MCF 10A (cell line): ENCODE results near the gene KLK6. TPM values are rescaled to one million over a fixed set of nuclear protein-coding genes. Genes with fewer than 3 reads are reported as not detected.

Experiments used
- BruUV-seq: library from RNA; stranded (reverse); fragments of 400-500 nt; replicated peaks from 2 replicates; lab custom pipeline; 2021; lab: Mats Ljungman, UMichigan
- CTCF ChIA-PET: fragments of 300-600 bp; sonication (Branson Sonifier 250); formaldehyde crosslinking; extraction: SDS; loops from one replicate; lab custom pipeline; 2021; ENCODE audit warnings: antibody characterized with exemption, inconsistent platforms; lab: Yijun Ruan, JAX
- POLR2A ChIA-PET: fragments of 300-600, 350-650 bp; sonication (Branson Sonifier 250); formaldehyde crosslinking; extraction: SDS; loops from one replicate; lab custom pipeline; 2020; ENCODE audit warnings: antibody characterized with exemption, inconsistent platforms; lab: Yijun Ruan, JAX
- DNase-seq: peaks from one replicate; pipeline ENCODE4 v3.0.0-alpha.2; 2018; ENCODE audit not compliant: unreplicated experiment
- H3K27ac Mint-ChIP-seq: one replicate; pipeline ENCODE4 v1.8.0; 2022; ENCODE audit warnings: mild to moderate bottlenecking, low read depth, mixed read lengths; ENCODE audit not compliant: unreplicated experiment
- H3K27me3 Mint-ChIP-seq: one replicate; pipeline ENCODE4 v1.8.0; 2022; ENCODE audit warnings: mixed read lengths; ENCODE audit not compliant: insufficient read depth, unreplicated experiment
- H3K36me3 Mint-ChIP-seq: one replicate; pipeline ENCODE4 v1.8.0; 2022; ENCODE audit warnings: mild to moderate bottlenecking, moderate library complexity, mixed read lengths; ENCODE audit not compliant: insufficient read depth, unreplicated experiment
- H3K4me1 Mint-ChIP-seq: one replicate; pipeline ENCODE4 v1.8.0; 2022; ENCODE audit warnings: mixed read lengths; ENCODE audit not compliant: insufficient read depth, unreplicated experiment
- H3K4me3 Mint-ChIP-seq: one replicate; pipeline ENCODE4 v1.8.0; 2022; ENCODE audit warnings: mild to moderate bottlenecking, moderate library complexity, mixed read lengths; ENCODE audit not compliant: unreplicated experiment
- H3K9me3 Mint-ChIP-seq: one replicate; pipeline ENCODE4 v1.8.0; 2022; ENCODE audit warnings: mixed read lengths; ENCODE audit not compliant: unreplicated experiment
- intact Hi-C: fragments of 100-400 bp; cut with micrococcal nuclease; formaldehyde crosslinking; loops from 2 replicates; pipeline ENCODE4 v1.14.1; 2022
- total RNA-seq: library from RNA; stranded (reverse); gene quantifications from 2 replicates; pipeline ENCODE4 v1.2.3, GENCODE V29; 2022
- TF ChIP-seq, protein P1 (sequence below): fragments of 200-600 bp; IDR thresholded peaks from one replicate; pipeline ENCODE4 v1.8.0; 2022; ENCODE audit warnings: antibody characterized with exemption, mild to moderate bottlenecking; ENCODE audit not compliant: unreplicated experiment

The KLK6 gene
- total RNA-seq, 1 experiment from 2014 or later: not detected

DNA sequence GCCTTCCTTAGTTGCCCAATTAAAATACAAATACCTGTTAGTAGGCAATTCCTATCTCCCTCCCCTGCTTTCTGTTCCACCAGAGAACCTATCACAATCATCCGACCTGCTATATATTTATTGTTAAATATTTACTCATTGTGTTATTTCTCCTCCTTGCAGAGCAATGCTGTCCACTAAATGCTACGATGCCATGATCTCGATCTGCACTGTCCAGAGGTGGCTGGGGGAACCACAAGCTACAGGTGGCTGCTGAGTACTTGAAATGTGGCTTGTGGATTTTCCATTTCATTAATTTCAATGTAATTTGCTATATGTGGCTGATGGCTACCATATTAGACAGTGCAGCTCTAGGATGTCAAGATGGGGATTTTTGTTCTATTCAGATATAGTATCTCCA lies 5.1 kb downstream of the KLK6 start:
- TF ChIP-seq, protein P1, sequence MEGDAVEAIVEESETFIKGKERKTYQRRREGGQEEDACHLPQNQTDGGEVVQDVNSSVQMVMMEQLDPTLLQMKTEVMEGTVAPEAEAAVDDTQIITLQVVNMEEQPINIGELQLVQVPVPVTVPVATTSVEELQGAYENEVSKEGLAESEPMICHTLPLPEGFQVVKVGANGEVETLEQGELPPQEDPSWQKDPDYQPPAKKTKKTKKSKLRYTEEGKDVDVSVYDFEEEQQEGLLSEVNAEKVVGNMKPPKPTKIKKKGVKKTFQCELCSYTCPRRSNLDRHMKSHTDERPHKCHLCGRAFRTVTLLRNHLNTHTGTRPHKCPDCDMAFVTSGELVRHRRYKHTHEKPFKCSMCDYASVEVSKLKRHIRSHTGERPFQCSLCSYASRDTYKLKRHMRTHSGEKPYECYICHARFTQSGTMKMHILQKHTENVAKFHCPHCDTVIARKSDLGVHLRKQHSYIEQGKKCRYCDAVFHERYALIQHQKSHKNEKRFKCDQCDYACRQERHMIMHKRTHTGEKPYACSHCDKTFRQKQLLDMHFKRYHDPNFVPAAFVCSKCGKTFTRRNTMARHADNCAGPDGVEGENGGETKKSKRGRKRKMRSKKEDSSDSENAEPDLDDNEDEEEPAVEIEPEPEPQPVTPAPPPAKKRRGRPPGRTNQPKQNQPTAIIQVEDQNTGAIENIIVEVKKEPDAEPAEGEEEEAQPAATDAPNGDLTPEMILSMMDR: no peak
- Mint-ChIP-seq H3K4me1 (no peaks in the 10 kb centered on the region), H3K27ac (no peak overlapping the region), H3K9me3 (peaks cover 27% of the 10 kb centered on the region), H3K36me3 (no peaks in the 10 kb centered on the region), H3K27me3 (peaks cover 7% of the 10 kb centered on the region), H3K4me3 (no peak overlapping the region)
- ChIA-PET CTCF (interaction anchor here (0.7 to 1.0 kb wide), 2 partner anchors 9 to 130 kb away, joined by 3 to 7 read pairs; no protein-coding TSS in a partner anchor), POLR2A (no interaction called here)
- intact Hi-C loops: no loop called here
- DNase-seq: no peak
- no TSS peak for BruUV-seq

DNA sequence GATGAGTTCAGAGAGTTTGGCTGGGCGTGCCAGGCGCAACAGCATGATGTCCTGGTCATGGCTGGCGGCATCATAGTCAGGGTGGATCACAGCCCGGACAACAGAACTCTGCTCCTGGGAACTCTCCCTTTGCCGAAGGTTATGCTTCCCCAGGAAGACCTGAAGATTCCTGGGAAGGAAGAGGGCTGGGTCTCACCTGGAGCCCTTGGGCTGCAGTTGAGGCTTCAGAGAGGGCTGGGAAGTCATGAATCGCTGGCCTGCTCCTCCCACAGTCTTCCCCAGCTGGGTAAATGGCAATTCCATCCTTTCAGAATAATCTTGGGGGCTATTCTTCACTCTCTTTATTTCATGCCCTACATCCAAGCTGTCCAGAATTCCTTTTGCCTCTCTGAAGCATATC lies 6.0 kb downstream of the KLK6 start:
- Mint-ChIP-seq H3K4me1 (no peaks in the 10 kb centered on the region), H3K27me3 (peaks cover 12% of the 10 kb centered on the region), H3K27ac (no peak overlapping the region), H3K36me3 (no peaks in the 10 kb centered on the region), H3K9me3 (peaks cover 29% of the 10 kb centered on the region), H3K4me3 (no peak overlapping the region)
- CTCF ChIA-PET: interaction anchor here (0.7 kb wide), 1 partner anchor 54 kb away, joined by 4 read pairs; no protein-coding TSS in a partner anchor
- intact Hi-C loops: no loop called here
- POLR2A ChIA-PET: interaction anchor here (0.6 kb wide), 1 partner anchor 51 kb away, joined by 3 read pairs; no protein-coding TSS in a partner anchor
- no TSS peak for BruUV-seq
- no peak for DNase-seq
- TF ChIP-seq, protein P1: no peak

DNA sequence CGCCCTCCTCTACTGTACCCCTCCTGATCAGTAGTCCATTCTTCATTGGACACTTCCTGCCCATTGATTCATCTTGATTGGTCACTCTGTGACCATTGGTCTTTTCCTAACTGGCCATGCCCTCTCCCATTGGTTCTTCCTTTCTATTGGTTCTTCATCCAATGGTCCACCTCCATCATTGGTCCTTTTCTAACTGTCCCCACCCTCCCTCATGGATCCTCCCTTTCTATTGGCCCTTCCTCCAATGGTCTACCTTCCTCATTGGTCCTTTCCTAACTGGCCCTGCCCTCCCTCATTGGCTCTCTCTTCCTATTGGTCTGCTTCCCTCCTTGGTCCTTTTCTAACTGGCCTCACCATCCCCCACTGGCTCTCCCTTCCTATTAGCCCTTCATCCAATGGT lies 7.1 kb downstream of the KLK6 start:
- Mint-ChIP-seq H3K27ac (no peak overlapping the region), H3K9me3 (peaks cover 29% of the 10 kb centered on the region), H3K27me3 (peaks cover 12% of the 10 kb centered on the region), H3K36me3 (no peaks in the 10 kb centered on the region), H3K4me3 (no peak overlapping the region), H3K4me1 (no peaks in the 10 kb centered on the region)
- DNase-seq: no peak
- intact Hi-C loops: no loop called here
- ChIA-PET POLR2A (no interaction called here), CTCF (no interaction called here)
- BruUV-seq: no TSS peak
- TF ChIP-seq, protein P1: no peak

DNA sequence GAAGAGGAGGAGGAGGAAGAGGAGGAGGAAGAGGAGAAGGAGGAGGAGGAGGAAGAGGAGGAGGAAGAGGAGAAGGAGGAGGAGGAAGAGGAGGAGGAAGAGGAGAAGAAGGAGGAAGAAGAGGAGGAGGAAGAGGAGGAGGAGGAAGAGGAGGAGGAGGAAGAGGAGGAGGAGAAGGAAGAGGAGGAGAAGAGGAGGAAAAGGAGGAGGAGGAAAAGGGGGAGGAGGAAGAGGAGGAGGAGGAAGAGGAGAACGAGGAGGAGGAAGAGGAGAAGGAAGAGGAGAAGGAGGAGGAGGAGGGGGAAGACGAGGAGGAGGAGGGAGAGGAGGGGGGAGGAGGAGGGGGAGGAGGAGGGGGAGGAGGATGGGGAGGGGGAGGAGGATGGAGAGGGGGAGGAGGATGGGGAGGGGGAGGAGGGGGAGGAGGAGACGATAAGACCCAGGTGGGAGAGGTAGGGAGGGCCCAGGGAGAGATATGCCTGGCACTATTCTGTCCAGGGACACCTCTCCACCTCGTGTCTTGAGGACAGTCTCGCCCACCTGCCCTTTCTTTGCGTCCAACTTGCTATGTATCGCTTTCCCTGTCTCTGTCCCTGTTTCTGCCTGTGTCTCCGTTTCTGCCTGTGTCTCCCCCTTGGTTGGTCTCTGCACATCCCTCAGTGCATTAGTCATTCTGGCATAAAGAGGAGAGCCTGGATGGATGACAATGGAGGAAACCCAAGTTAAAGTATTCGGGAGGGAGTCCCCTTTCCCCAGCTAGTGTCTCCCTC lies 9.5 kb downstream of the KLK6 start:
- H3K36me3 Mint-ChIP-seq: no peaks in the 10 kb centered on the region
- peaks cover 12% of the 10 kb centered on the region for H3K27me3 Mint-ChIP-seq
- TF ChIP-seq, protein P1: no peak
- POLR2A ChIA-PET: interaction anchor here (0.6 kb wide), 1 partner anchor 627 kb away, joined by 3 read pairs; no protein-coding TSS in a partner anchor
- no TSS peak for BruUV-seq
- CTCF ChIA-PET: no interaction called here
- DNase-seq: no peak
- no peak overlapping the region for H3K27ac Mint-ChIP-seq
- H3K4me1 Mint-ChIP-seq: no peaks in the 10 kb centered on the region
- peaks cover 29% of the 10 kb centered on the region for H3K9me3 Mint-ChIP-seq
- no peak overlapping the region for H3K4me3 Mint-ChIP-seq
- intact Hi-C loops: no loop called here
